Naive B cell (primary cell): ENCODE measurements around the gene RASA3. TPM values are rescaled to one million over a fixed set of nuclear protein-coding genes. Genes with fewer than 3 reads are reported as not detected.

Experiments used
- ATAC-seq, 2 donors: fragments of 150-1000 bp; cut with Tn5 transposase; 2 replicates each; pipeline ENCODE4 v1.10.0; 2021; ENCODE audit warnings: low read depth in 2 of 2, mild to moderate bottlenecking in 2 of 2, moderate library complexity in 2 of 2
- DNase-seq: peaks from one replicate; pipeline ENCODE4 v3.0.0; 2022
- H3K27ac Mint-ChIP-seq, 6 donors: one replicate each; pipeline ENCODE4 v1.8.0; 2020 to 2022; ENCODE audit warnings: mild to moderate bottlenecking in 6 of 6, mixed read lengths in 6 of 6, moderate library complexity in 5 of 6, inconsistent platforms in 2 of 6
- H3K27me3 Mint-ChIP-seq, 3 donors: one replicate each; pipeline ENCODE4 v1.8.0; 2021 to 2022; ENCODE audit warnings: mixed read lengths in 3 of 3, mild to moderate bottlenecking in 1 of 3
- H3K36me3 Mint-ChIP-seq, 2 donors: one replicate each; pipeline ENCODE4 v1.8.0; 2020 to 2022; ENCODE audit warnings: mixed read lengths in 2 of 2, inconsistent platforms in 1 of 2, mild to moderate bottlenecking in 1 of 2
- H3K4me1 Mint-ChIP-seq, 3 donors: one replicate each; pipeline ENCODE4 v1.8.0; 2020 to 2022; ENCODE audit warnings: mixed read lengths in 3 of 3, inconsistent platforms in 1 of 3, mild to moderate bottlenecking in 1 of 3, moderate library complexity in 1 of 3
- H3K4me3 Mint-ChIP-seq, 8 donors: one replicate each; pipeline ENCODE4 v1.8.0; 2020 to 2022; ENCODE audit warnings: mild to moderate bottlenecking in 8 of 8, mixed read lengths in 8 of 8, moderate library complexity in 8 of 8, inconsistent platforms in 2 of 8
- H3K9me3 Mint-ChIP-seq, 7 donors: one replicate each; pipeline ENCODE4 v1.8.0; 2020 to 2022; ENCODE audit warnings: mixed read lengths in 7 of 7, mild to moderate bottlenecking in 5 of 7, inconsistent platforms in 2 of 7, moderate library complexity in 1 of 7
- polyA plus RNA-seq, 6 donors: library from polyadenylated mRNA; unstranded; fragments of 300-500 nt; fragmentation: Illumina TruSeq; gene quantifications; one replicate each; pipeline ENCODE4 v1.2.3, GENCODE V29; 2021; ENCODE audit warnings: low read depth in 6 of 6

Gene RASA3
- polyA plus RNA-seq, 6 donors from 2014 or later = 17.1 to 41.9 (median 28.8) TPM

DNA sequence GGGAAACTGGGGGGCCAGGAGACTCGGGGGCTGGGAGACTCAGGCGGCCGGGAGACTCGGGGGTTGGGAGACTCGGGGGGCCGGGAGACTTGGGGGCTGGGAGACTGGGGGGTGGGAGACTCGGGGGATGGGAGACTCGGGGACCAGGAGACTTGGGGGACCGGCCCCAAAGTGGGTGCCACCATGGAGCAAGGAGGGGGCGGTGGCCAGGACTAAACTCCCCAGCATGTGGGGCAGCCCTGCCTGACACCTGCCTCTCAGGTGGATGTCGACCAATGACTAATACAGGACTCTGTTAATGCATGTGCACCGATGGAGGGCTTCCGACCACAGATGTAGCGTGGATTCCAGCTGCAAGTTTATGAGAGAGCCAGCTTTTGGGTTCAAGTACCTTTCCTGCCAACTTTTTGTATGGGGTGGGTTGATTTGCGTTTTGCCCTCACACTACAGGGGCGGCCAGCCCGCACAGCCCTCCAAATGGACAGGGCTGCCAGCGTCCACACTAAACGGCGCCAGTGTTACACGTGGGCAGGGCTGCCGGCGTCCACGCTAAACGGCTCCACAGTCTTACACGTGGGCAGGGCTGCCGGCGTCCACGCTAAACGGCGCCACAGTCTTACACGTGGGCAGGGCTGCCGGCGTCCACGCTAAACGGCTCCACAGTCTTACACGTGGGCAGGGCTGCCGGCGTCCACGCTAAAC, 62.2 kb downstream of the RASA3 start:
- Mint-ChIP-seq H3K9me3 (peaks cover 0 to 4% (median 0%) of the 10 kb centered on the region in 7 donors), H3K36me3 (peaks cover 3 to 27% of the 10 kb centered on the region in 2 donors), H3K27me3 (no peaks in the 10 kb centered on the region), H3K4me3 (no peak overlapping the region), H3K4me1 (peaks cover 49 to 53% (median 49%) of the 10 kb centered on the region in 3 donors), H3K27ac (peak overlapping the region in 1 of 6 donors; percentile 76)
- no peak for ATAC-seq
- no peak for DNase-seq

DNA sequence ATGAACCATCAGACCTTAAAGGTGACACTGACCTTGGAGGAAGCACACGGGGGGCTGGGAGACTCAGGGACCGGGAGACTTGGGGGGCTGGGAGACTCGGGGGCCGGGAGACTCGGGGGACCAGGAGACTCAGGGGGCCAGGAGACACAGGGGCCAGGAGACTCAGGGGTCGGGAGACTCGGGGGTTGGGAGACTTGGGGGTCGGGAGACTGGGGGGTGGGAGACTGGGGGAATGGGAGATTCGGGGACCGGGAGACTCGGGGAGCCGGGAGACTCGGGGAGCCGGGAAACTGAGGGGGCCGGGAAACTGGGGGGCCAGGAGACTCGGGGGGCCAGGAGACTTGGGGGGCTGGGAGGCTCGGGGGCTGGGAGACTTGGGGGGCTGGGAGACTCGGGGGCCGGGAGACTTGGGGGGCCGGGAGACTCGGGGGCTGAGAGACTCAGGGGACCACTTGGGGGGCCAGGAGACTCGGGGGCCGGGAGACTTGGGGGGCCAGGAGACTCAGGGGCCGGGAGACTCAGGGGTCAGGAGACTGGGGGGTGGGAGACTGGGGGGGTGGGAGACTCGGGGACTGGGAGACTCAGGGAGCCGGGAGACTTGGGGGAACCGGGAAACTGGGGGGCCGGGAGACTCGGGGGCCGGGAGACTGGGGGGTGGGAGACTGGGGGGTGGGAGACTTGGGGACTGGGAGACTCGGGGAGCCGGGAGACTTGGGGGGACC, 62.9 kb downstream of the RASA3 start:
- H3K4me3 Mint-ChIP-seq = peak overlapping the region in 1 of 8 donors; percentile 21
- H3K27ac Mint-ChIP-seq = peak overlapping the region in 4 of 6 donors; percentile 36 to 96 (median 65)
- peaks cover 0 to 4% (median 0%) of the 10 kb centered on the region in 7 donors for H3K9me3 Mint-ChIP-seq
- no peak for ATAC-seq
- peaks cover 56 to 61% (median 56%) of the 10 kb centered on the region in 3 donors for H3K4me1 Mint-ChIP-seq
- peaks cover 3 to 27% of the 10 kb centered on the region in 2 donors for H3K36me3 Mint-ChIP-seq
- H3K27me3 Mint-ChIP-seq = no peaks in the 10 kb centered on the region
- no peak for DNase-seq

DNA sequence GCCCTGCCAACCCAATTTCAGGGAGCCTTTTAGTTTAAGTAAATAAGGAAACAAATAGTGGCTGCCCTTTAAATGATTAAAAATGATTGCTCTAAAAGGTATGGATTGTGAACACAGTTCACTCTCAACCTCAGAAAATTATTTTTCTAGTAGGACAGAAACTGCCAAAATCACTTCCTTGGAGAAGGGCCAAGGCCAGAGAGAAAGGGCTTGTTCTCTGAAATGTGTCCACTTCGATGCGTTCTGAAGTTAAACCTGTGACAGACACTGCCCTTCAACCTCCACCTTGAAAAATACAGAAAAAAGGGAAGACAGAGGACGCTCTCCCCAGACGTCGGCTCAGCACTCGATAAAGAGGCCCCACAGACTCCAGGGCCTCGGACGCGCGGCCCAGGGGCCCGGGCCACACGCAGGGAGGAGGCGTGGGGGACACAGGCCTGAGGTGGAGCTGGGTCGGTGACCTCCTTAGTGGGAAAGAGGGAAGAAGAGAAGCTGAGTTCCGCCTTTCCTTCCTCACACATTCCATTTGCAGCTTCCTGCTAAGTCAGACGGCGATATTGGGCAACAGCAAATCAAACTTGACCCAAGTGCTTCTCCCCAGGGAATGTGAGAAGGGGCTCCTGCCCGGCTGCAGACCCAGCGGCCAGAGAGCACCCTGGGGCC, 63.6 kb downstream of the RASA3 start:
- H3K27me3 Mint-ChIP-seq = no peaks in the 10 kb centered on the region
- H3K4me1 Mint-ChIP-seq = peaks cover 58 to 65% (median 64%) of the 10 kb centered on the region in 3 donors
- H3K4me3 Mint-ChIP-seq = peak overlapping the region in 7 of 8 donors; percentile 61 to 94 (median 88)
- H3K36me3 Mint-ChIP-seq = peaks cover 3 to 21% of the 10 kb centered on the region in 2 donors
- peak overlapping the region; percentile 33 to 96 (median 84) for H3K27ac Mint-ChIP-seq
- DNase-seq (no peak), ATAC-seq (no peak)
- peaks cover 0 to 4% (median 0%) of the 10 kb centered on the region in 7 donors for H3K9me3 Mint-ChIP-seq

DNA sequence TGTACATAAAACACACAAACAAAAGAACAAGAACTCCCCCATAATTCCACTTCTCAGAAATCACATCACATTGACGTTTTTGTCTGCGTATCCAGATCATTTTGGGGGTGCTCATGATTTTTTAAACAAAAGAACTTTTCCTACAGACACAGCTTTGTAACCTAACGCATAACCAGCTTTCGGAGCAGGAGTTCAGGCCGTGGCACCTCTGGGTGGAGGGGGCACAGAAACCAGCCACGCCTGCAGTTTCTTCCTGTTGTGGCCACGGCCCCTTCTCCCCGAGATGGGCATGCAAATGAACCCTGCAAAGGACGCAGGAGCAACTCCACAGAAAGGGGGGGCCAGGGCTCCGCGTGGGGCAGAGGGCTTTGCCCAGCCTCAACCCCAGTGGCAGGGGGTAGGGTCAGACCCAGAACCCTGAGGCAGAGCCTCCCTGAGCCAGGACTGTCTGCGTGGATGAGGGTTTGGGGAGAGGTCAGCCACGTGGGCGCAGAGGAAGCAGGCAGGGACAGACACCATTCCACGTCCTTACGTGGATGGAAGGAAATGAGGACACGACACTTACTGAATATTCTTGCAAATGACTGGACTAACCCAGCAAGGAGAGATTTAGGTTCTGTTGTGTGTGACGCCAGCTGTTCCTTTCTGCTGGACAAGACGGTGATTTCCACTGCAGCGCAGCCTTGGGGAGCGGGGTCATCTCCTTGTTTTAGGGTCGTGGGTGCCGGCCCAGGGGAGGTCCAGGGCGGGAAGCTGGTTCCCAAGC, 64.4 kb downstream of the RASA3 start:
- Mint-ChIP-seq H3K27ac (peak overlapping the region; percentile 81 to 96 (median 88)), H3K4me1 (peaks cover 61 to 71% (median 69%) of the 10 kb centered on the region in 3 donors), H3K27me3 (no peaks in the 10 kb centered on the region), H3K4me3 (peak overlapping the region; percentile 61 to 94 (median 88)), H3K9me3 (peaks cover 0 to 4% (median 0%) of the 10 kb centered on the region in 7 donors), H3K36me3 (peaks cover 3 to 19% of the 10 kb centered on the region in 2 donors)
- peak; percentile 58 for DNase-seq
- ATAC-seq = peak; percentile 49 to 53

DNA sequence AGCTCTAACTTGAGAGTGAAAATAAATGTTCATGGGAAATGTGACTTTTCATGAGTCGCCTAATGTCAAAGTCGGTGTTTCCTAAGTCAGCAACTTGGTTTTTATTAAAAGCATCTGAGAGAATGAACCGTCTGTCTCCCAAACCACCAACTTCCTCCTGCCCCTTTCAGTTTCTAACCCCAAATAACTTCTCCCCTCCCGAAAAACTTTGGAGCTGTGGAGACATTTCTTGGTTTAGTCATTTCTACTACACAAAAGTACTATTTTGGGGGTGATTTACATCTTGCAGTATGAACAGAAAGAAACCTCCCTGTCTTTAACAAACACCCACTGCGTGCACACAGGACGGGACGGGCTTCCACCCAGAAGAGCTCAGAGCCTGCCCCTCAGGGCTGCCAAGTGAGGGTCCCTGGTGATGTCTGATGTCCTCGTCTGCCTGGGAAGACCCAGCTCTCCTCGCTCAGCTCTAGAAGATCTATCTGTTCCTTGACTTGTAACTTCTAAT, 65.0 kb downstream of the RASA3 start:
- DNase-seq (peak; percentile 33), ATAC-seq (peak; percentile 27)
- Mint-ChIP-seq H3K4me3 (peak overlapping the region; percentile 61 to 94 (median 88)), H3K27me3 (no peaks in the 10 kb centered on the region), H3K27ac (peak overlapping the region; percentile 47 to 96 (median 88)), H3K9me3 (peaks cover 0 to 4% (median 0%) of the 10 kb centered on the region in 7 donors), H3K4me1 (peaks cover 57 to 69% (median 63%) of the 10 kb centered on the region in 3 donors), H3K36me3 (peaks cover 3 to 16% of the 10 kb centered on the region in 2 donors)

DNA sequence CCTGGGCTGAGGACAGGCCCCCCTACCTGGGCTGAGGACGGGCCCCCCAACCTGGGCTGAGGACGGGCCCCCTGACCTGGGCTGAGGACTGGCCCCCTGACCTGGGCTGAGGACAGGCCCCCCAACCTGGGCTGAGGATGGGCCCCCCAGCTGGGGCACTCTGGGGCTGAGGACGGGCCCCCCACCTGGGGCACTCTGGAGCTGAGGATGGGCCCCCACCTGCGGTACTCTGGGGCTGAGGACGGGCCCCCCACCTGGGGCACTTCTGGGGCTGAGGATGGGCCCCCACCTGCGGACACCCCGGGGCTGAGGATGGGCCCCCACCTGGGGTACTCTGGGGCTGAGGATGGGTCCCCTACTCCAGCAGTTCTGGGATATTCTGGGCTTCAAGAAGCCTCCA, 65.5 kb downstream of the RASA3 start:
- peak overlapping the region; percentile 47 to 96 (median 88) for H3K27ac Mint-ChIP-seq
- DNase-seq (no peak), ATAC-seq (no peak)
- peaks cover 0 to 4% (median 0%) of the 10 kb centered on the region in 7 donors for H3K9me3 Mint-ChIP-seq
- H3K27me3 Mint-ChIP-seq = no peaks in the 10 kb centered on the region
- peaks cover 3 to 11% of the 10 kb centered on the region in 2 donors for H3K36me3 Mint-ChIP-seq
- H3K4me3 Mint-ChIP-seq = peak overlapping the region; percentile 61 to 94 (median 88)
- peaks cover 52 to 64% (median 58%) of the 10 kb centered on the region in 3 donors for H3K4me1 Mint-ChIP-seq

DNA sequence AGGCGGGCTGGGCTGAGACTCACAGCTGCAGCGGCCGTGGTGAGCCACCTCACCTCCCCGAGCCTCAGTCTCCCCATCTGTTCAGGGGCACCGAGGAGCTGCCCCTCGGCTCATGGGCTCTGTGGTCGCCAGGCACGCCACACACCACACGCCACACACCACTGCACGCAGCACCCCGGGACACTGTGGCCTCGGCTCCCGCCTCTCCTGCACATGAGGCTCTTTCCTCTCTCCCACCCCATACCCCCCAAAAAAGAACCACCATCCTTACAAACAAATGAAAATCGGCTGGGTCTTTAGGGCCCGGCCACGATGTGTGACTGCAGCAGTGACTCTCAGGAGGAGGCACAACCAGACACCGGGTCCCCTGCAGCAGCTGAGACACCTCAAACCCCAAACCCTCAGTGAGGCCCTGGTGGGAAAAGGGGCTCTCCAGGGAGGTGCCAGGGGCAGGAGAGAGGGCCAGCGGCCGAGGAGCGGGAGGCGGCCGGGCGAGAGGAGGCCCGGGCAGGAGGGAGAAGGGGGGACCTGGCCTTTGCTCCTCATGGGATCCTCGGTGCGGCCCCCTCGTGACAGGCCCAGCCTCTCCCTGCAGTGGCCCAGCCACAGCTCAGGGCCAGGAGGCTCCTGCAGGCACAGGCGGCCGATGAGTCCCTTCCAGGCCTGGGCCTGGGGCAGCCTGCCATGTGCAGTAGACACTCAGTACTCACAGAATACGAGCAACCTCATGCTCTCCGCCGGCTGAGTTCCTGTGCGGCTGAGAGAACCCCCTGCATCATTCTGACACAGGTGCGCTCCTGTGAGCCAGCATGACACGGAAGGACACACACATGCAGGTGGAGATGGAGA, 66.3 kb downstream of the RASA3 start:
- ATAC-seq (peak in 1 of 2 donors; percentile 22), DNase-seq (no peak)
- Mint-ChIP-seq H3K9me3 (peaks cover 0 to 4% (median 0%) of the 10 kb centered on the region in 7 donors), H3K4me3 (peak overlapping the region; percentile 82 to 93 (median 86)), H3K4me1 (peaks cover 51 to 63% (median 58%) of the 10 kb centered on the region in 3 donors), H3K27me3 (no peaks in the 10 kb centered on the region), H3K27ac (peak overlapping the region; percentile 61 to 96 (median 91)), H3K36me3 (peaks cover 3 to 6% of the 10 kb centered on the region in 2 donors)

DNA sequence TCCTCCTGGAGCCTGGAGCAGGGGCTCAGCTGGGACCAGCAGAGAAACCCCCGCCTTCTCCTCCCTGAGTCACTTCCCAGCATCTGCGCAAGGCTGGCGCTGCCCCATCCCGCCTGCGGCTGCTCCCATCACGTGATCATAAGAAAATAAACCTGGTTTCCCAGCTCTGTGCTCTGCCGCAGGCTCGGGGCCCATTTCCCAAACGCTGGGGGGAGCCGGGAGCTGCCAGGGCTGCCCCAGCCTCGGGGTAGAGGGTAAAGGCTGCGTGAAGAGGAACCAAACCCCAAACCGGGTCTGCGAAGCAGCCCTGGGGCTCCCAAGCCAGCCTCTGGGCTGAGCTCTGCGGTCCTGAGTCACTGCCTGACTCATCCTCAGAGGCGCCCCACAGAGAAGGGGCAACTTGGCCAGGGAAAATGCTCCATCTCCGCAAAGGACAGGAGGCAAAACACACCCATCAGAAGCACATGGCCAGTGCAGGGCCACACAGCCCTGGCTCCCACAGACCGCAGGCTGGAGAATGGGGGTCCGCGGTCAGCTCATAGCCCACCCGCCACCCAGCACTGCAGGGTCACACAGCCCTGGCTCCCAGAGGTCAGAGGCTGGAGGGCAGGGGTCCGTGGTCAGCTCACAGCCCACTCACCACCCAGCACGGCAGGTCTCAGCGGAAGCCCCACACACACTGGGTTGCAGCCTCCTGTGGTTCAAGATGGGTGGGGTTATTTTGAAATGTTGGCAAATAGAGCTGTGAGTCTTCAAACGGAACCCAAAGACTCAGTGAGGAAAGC, 67.1 kb downstream of the RASA3 start:
- Mint-ChIP-seq H3K36me3 (no peaks in the 10 kb centered on the region), H3K4me1 (peaks cover 47 to 60% (median 58%) of the 10 kb centered on the region in 3 donors), H3K9me3 (no peaks in the 10 kb centered on the region), H3K27ac (peak overlapping the region; percentile 61 to 96 (median 91)), H3K4me3 (peak overlapping the region; percentile 82 to 93 (median 86)), H3K27me3 (no peaks in the 10 kb centered on the region)
- DNase-seq = peak; percentile 47
- peak; percentile 68 to 71 for ATAC-seq

DNA sequence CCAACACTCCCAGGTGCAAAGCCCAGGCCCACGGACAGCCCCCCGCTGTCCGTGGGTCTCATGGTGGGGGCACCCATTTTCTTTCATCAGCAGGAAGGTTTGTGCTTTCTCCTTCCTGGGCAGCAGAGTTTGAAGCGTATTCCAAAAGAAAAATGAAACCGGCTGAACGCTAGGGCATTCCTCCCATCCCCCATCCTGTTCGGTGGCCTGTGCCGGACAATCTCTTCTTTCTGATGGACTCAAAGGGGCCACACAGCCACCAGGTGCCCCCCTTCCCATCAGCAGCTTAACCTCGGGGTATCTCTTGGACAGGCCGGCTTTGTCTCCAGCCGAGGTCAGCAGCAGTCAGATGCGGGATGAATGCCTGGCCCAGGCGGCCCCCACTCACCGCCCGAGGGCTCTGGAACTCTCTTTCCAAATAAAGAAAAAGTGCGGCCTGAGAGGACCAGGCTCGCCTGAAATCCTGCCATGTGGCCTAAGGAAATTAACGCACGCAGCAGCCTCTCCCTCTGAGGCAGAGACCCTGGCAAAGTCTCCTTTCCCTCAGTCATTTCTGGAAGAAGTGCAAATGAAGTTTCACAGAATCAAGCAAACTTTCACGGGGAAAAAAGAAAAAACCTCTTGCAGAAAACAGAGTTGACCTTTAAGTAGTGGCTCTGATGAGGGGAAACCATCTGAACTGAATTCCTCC, 67.8 kb downstream of the RASA3 start:
- H3K9me3 Mint-ChIP-seq = no peaks in the 10 kb centered on the region
- H3K36me3 Mint-ChIP-seq = peaks cover 0 to 5% of the 10 kb centered on the region in 2 donors
- H3K4me1 Mint-ChIP-seq = peaks cover 53 to 64% (median 62%) of the 10 kb centered on the region in 3 donors
- no peak for ATAC-seq
- H3K4me3 Mint-ChIP-seq = peak overlapping the region; percentile 82 to 93 (median 86)
- H3K27me3 Mint-ChIP-seq = no peaks in the 10 kb centered on the region
- no peak for DNase-seq
- H3K27ac Mint-ChIP-seq = peak overlapping the region in 5 of 6 donors; percentile 26 to 96 (median 84)

DNA sequence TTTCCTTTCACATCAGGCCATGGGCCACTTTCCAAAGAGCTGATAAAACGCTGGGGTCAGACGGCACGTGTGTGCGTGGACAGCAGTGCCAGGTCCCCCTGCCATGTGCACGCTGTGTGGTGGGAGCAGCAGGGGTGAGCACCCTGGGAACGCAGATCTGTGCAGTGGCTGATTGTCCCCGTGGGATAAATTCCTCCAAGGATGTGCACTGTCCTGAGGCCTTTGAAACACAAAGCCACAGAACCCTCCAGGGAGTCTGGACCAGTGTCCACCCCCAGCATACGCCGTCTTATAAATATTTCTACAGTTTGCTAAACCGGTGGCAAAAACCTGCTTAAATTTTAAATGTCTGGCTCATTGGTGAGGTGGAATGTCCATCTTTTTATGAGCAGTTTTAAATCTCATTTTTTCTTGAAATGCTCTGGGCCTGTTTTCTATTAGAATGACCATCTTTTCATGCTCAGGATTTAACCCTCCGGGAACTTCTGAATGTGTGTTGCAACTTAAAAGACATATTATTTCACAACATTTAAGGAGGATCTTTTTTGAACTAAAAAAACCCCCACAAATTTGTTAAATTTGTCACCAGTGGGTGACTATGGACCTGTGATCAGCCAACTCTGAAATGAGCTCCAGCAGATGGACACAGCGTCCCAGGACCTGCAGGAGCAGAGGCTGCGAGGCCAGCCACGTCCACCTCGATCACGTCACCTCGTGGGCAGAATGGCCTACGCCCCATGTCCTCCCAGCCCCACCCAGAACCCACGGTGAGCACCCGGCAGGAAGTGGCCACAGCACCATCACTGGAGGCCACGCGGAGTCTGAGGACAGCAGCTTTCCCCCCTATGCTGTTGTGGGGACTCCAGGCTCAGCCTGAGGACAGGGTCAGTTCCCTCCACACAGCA, 68.6 kb downstream of the RASA3 start:
- no peaks in the 10 kb centered on the region for H3K9me3 Mint-ChIP-seq
- peaks cover 0 to 7% of the 10 kb centered on the region in 2 donors for H3K36me3 Mint-ChIP-seq
- no peaks in the 10 kb centered on the region for H3K27me3 Mint-ChIP-seq
- H3K4me3 Mint-ChIP-seq = peak overlapping the region in 5 of 8 donors; percentile 21 to 91 (median 82)
- H3K4me1 Mint-ChIP-seq = peaks cover 48 to 64% (median 64%) of the 10 kb centered on the region in 3 donors
- no peak for DNase-seq
- H3K27ac Mint-ChIP-seq = peak overlapping the region in 3 of 6 donors; percentile 26 to 96 (median 63)
- ATAC-seq = no peak
